A549 (cell line): ENCODE measurements around the gene PRKAG2. TPM values are rescaled to one million over a fixed set of nuclear protein-coding genes. Genes with fewer than 3 reads are reported as not detected.

ENCODE experiments used
- ATAC-seq, 2 experiments: fragments of 200-7000 bp in 1 of 2; fragments of >200 bp in 1 of 2; cut with Nextera tagmentation in 1 of 2; cut with Tn5 transposase in 1 of 2; 3 replicates each; pipeline versions ENCODE4 v1.8.0 to v1.9.1; 2018 to 2020; ENCODE audit warnings: mild to moderate bottlenecking in 1 of 2, moderate library complexity in 1 of 2
- CTCF ChIA-PET: fragments of 300-600 bp; sonication (Branson Sonifier 250); formaldehyde crosslinking; extraction: SDS; loops from one replicate; lab custom pipeline; 2021; ENCODE audit warnings: antibody characterized with exemption, inconsistent platforms; lab: Yijun Ruan, JAX
- POLR2A ChIA-PET: fragments of 350-600 bp; formaldehyde crosslinking; extraction: SDS; loops from one replicate; lab custom pipeline; 2021; ENCODE audit warnings: antibody characterized with exemption, inconsistent platforms; lab: Yijun Ruan, JAX
- DNase-seq, 2 experiments: peaks; one replicate each; pipeline versions ENCODE4 v3.0.0 to v3.0.0-alpha.2; 2011 to 2016; ENCODE audit warnings: low read depth in 1 of 2, low spot score in 1 of 2
- FAIRE-seq: peaks from 2 replicates; lab custom pipeline; 2011; peaks lifted over from hg19 to GRCh38; lab: Jason Lieb, UNC
- H3K27ac ChIP-seq, 2 experiments: fragments of >200 bp; sonication (Bioruptor Twin); formaldehyde crosslinking; 3 replicates each; pipeline ENCODE4 v1.5.1; 2016 to 2017
- H3K4me1 ChIP-seq: fragments of >200 bp; sonication (Bioruptor Twin); formaldehyde crosslinking; 3 replicates; pipeline ENCODE4 v1.6.1; 2016
- H3K4me2 ChIP-seq: fragments of >200 bp; sonication (Bioruptor Twin); formaldehyde crosslinking; 3 replicates; pipeline ENCODE4 v1.6.1; 2016
- H3K4me3 ChIP-seq: fragments of >200 bp; sonication (Bioruptor Twin); formaldehyde crosslinking; 3 replicates; pipeline ENCODE4 v1.5.1; 2016
- H3K9me3 ChIP-seq: fragments of >200 bp; sonication (Bioruptor Twin); formaldehyde crosslinking; 3 replicates; pipeline ENCODE4 v1.6.1; 2016
- CBX2 ChIP-seq: fragments of 200-600 bp; sonication (generic); IDR thresholded peaks from 2 replicates; pipeline ENCODE4 v1.6.1; 2016; ENCODE audit warnings: low read depth, mild to moderate bottlenecking, borderline replicate concordance
- EHF ChIP-seq: fragments of 250-450 bp; sonication (Bioruptor Pico); IDR thresholded peaks from 2 replicates; pipeline ENCODE4 v1.5.0; 2020; ENCODE audit warnings: mild to moderate bottlenecking
- ESRRA ChIP-seq: fragments of 150-350 bp; IDR thresholded peaks from 2 replicates; pipeline ENCODE4 v1.6.1; 2014; ENCODE audit warnings: mild to moderate bottlenecking, low read length, borderline replicate concordance
- HDAC2 ChIP-seq: fragments of 200-600 bp; sonication (generic); IDR thresholded peaks from 2 replicates; pipeline ENCODE4 v1.6.1; 2016
- JUN ChIP-seq, 2 experiments: fragments of >200 bp; sonication (Bioruptor Twin); formaldehyde crosslinking; IDR thresholded peaks; 2 replicates in 1 of 2; 3 replicates in 1 of 2; pipeline ENCODE4 v1.6.1; 2016 to 2017
- KDM5A ChIP-seq: fragments of 200-600 bp; sonication (generic); IDR thresholded peaks from 2 replicates; pipeline ENCODE4 v1.6.1; 2016; ENCODE audit warnings: antibody characterized with exemption, mild to moderate bottlenecking
- NFE2L2 ChIP-seq: fragments of 150-350 bp; conservative IDR thresholded peaks from 2 replicates; pipeline ENCODE4 v1.6.1; 2014; ENCODE audit warnings: low read length
- NPAS2 ChIP-seq: fragments of 250-450 bp; sonication (Bioruptor Pico); IDR thresholded peaks from 2 replicates; pipeline ENCODE4 v1.8.0; 2022; ENCODE audit warnings: mild to moderate bottlenecking, moderate library complexity, borderline replicate concordance
- RCOR1 ChIP-seq: fragments of 150-350 bp; IDR thresholded peaks from 2 replicates; pipeline ENCODE4 v1.6.1; 2014; ENCODE audit warnings: antibody characterized with exemption, low read length, low read depth
- ZC3H11A ChIP-seq: fragments of 450-650 bp; IDR thresholded peaks from 2 replicates; pipeline ENCODE4 v1.6.1; 2014; ENCODE audit warnings: antibody characterized with exemption, mild to moderate bottlenecking
- WGBS: methylation state at CpG from one replicate; pipeline ENCODE4 v1.1.6; 2017; ENCODE audit errors: missing lambda C conversion rate; 5-methylcytosine and 5-hydroxymethylcytosine counted together
- polyA plus RNA-seq, 4 experiments: library from polyadenylated mRNA; depleted of rRNA in 3 of 4; stranded (reverse); fragments of >200 nt; fragmentation: RNase III in 1 of 4; extraction: RNeasy Plus Mini Kit Qiagen cat#74134 plus additional on column Dnase treatment in 1 of 4; gene quantifications; 2 replicates in 3 of 4; 3 replicates in 1 of 4; pipeline ENCODE4 v1.2.3, GENCODE V29; 2011 to 2017
- TF ChIP-seq, protein P1 (sequence below): fragments of >200 bp; sonication (Bioruptor Twin); formaldehyde crosslinking; IDR thresholded peaks from 3 replicates; pipeline ENCODE4 v1.6.1; 2016
- TF ChIP-seq, protein P2 (sequence below): fragments of 250-450 bp; sonication (Bioruptor Pico); IDR thresholded peaks from 2 replicates; pipeline ENCODE4 v1.5.0; 2020; ENCODE audit warnings: low read depth, mild to moderate bottlenecking, moderate library complexity
- TF ChIP-seq, protein P3 (sequence below): fragments of 200-600 bp; sonication (generic); IDR thresholded peaks from 2 replicates; pipeline ENCODE4 v1.6.1; 2016; ENCODE audit warnings: antibody characterized with exemption, mild to moderate bottlenecking, moderate library complexity
- TF ChIP-seq, protein P4 (sequence below): fragments of 250-450 bp; sonication (Bioruptor Pico); IDR thresholded peaks from 2 replicates; pipeline ENCODE4 v1.5.0; 2021; ENCODE audit warnings: mild to moderate bottlenecking, moderate library complexity, borderline replicate concordance

PRKAG2 gene
- polyA plus RNA-seq, 2 of the 4 experiments (the other 2 are of a cell fraction) = 26.5 to 31.7 TPM

DNA sequence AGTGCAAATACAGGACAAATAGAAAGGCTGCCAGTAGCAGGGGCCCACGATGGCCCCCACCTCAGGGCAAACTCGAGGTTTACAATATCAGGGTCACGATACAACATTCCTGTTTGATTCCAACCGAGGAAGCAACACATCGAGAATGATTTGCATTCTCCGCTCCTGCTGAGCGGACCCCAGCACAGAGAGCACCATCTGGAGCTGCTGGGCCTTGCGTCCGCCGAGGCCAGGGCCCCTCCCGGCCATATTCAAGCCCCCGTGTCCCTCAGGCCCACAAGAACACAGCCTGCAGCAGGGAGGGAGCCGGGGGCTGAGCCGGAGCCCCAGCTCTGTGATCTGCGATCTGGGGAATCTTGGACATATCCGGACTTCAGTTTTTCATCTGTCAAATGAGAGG is 84.3 kb downstream of the PRKAG2 start (continued):
- no peak for TF ChIP-seq KDM5A
- TF ChIP-seq, protein P1, sequence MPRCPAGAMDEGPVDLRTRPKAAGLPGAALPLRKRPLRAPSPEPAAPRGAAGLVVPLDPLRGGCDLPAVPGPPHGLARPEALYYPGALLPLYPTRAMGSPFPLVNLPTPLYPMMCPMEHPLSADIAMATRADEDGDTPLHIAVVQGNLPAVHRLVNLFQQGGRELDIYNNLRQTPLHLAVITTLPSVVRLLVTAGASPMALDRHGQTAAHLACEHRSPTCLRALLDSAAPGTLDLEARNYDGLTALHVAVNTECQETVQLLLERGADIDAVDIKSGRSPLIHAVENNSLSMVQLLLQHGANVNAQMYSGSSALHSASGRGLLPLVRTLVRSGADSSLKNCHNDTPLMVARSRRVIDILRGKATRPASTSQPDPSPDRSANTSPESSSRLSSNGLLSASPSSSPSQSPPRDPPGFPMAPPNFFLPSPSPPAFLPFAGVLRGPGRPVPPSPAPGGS = no peak
- no peak for TF ChIP-seq JUN (IDR thresholded peaks at IDR 0.05)
- no peak for TF ChIP-seq ZC3H11A

DNA sequence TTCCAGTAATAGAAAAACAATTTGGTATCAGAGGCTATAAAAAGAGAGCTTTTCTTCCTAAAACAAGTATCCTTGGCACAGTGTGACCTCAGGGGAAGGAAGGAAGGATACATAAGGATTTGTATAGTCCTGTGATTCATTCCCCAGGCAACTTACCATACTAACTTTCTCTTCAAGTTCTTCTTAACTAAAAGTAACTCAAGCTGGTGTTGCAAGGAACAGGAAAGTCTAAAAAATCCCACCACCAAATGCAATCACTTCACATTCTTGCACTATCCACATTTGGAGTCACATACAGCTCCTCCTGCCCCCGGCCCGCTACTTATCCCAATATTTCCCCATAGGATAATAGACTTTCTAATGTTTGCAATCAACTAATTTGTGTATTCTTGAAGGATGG is 84.8 kb downstream of the PRKAG2 start:
- WGBS = 93% methylated on average over 2 of the region's 2 CpGs
- no peak overlapping the region for H3K4me2 ChIP-seq
- no peak overlapping the region for H3K27ac ChIP-seq
- TF ChIP-seq, protein P2, sequence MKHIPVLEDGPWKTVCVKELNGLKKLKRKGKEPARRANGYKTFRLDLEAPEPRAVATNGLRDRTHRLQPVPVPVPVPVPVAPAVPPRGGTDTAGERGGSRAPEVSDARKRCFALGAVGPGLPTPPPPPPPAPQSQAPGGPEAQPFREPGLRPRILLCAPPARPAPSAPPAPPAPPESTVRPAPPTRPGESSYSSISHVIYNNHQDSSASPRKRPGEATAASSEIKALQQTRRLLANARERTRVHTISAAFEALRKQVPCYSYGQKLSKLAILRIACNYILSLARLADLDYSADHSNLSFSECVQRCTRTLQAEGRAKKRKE (CRISPR knock-in tag) = no peak
- TF ChIP-seq ESRRA (no peak), EHF (no peak), KDM5A (no peak), RCOR1 (no peak), HDAC2 (no peak), NPAS2 (CRISPR knock-in tag) (no peak), NFE2L2 (no peak)
- TF ChIP-seq, protein P3, sequence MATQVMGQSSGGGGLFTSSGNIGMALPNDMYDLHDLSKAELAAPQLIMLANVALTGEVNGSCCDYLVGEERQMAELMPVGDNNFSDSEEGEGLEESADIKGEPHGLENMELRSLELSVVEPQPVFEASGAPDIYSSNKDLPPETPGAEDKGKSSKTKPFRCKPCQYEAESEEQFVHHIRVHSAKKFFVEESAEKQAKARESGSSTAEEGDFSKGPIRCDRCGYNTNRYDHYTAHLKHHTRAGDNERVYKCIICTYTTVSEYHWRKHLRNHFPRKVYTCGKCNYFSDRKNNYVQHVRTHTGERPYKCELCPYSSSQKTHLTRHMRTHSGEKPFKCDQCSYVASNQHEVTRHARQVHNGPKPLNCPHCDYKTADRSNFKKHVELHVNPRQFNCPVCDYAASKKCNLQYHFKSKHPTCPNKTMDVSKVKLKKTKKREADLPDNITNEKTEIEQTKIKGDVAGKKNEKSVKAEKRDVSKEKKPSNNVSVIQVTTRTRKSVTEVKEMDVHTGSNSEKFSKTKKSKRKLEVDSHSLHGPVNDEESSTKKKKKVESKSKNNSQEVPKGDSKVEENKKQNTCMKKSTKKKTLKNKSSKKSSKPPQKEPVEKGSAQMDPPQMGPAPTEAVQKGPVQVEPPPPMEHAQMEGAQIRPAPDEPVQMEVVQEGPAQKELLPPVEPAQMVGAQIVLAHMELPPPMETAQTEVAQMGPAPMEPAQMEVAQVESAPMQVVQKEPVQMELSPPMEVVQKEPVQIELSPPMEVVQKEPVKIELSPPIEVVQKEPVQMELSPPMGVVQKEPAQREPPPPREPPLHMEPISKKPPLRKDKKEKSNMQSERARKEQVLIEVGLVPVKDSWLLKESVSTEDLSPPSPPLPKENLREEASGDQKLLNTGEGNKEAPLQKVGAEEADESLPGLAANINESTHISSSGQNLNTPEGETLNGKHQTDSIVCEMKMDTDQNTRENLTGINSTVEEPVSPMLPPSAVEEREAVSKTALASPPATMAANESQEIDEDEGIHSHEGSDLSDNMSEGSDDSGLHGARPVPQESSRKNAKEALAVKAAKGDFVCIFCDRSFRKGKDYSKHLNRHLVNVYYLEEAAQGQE = no peak
- no peak for FAIRE-seq
- H3K9me3 ChIP-seq = no peaks in the 10 kb centered on the region
- peaks cover 12% of the 10 kb centered on the region for H3K4me1 ChIP-seq
- CTCF ChIA-PET = interaction anchor here (1.0 to 12.8 kb wide), 7 partner anchors 8 to 85 kb away, joined by 3 to 153 read pairs (median 3); partner anchors contain the start of gene PRKAG2
- DNase-seq = no peak
- ATAC-seq = no peak
- POLR2A ChIA-PET = no interaction called here
- no peak overlapping the region for H3K4me3 ChIP-seq

DNA sequence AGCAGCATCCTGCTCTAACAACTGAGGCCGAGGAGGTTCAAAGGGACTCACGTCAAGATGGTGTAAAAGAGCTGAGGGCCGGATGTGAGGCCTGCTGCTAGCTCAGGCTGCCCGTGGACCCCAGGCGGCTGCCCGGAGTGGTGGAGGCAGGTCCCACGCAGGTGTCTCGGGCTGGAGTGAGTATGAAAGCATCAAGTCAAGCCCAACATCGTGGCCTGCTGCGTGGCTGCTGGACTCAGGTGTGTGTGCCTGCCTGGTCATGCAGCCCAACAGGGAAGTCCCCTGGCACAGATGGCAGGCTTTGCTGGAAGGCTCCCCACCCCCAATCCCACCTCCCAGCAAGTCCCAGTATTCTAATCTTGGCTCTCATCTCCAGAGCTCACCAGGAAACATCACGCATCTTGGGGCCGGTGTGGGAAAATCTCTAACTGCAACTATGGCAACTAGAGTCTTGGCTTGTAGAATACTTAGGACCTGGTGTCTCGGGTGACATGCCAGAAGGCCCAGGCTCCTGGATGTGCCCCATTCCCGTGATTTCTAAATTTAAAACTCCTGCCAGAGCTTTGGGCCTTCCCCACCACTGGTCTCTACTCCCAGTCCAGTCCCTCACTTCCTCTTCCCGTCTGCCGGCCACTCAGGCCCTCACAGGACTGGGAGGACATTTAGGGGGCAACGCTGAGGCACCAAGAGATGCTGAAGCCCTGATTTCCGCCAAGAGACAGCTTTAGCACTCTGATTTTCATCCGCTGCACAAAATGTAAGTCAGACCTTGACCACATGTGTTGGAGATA is 85.9 kb downstream of the PRKAG2 start:
- ATAC-seq (no peak), DNase-seq (no peak), FAIRE-seq (no peak)
- 81% methylated on average over 19 of the region's 19 CpGs for WGBS
- Histone ChIP-seq H3K4me2 (no peak overlapping the region), H3K9me3 (no peaks in the 10 kb centered on the region), H3K27ac (no peak overlapping the region), H3K4me3 (no peak overlapping the region), H3K4me1 (peaks cover 2% of the 10 kb centered on the region)
- ChIA-PET POLR2A (no interaction called here), CTCF (interaction anchor here (1.0 to 12.8 kb wide), 5 partner anchors 7 to 32 kb away, joined by 3 to 153 read pairs (median 6); no protein-coding TSS in a partner anchor)
- TF ChIP-seq CBX2 (no peak), KDM5A (no peak)
- TF ChIP-seq, protein P4, sequence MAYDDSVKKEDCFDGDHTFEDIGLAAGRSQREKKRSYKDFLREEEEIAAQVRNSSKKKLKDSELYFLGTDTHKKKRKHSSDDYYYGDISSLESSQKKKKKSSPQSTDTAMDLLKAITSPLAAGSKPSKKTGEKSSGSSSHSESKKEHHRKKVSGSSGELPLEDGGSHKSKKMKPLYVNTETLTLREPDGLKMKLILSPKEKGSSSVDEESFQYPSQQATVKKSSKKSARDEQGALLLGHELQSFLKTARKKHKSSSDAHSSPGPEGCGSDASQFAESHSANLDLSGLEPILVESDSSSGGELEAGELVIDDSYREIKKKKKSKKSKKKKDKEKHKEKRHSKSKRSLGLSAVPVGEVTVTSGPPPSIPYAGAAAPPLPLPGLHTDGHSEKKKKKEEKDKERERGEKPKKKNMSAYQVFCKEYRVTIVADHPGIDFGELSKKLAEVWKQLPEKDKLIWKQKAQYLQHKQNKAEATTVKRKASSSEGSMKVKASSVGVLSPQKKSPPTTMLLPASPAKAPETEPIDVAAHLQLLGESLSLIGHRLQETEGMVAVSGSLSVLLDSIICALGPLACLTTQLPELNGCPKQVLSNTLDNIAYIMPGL = no peak
